ENCODE data around the gene PPHLN1.

Gene PPHLN1

GRCh38 chr12:42422785-42423184 lies 96.8 kb downstream of the PPHLN1 start:
- TF ChIP-seq EZH2 (IDR thresholded peaks at IDR 0.05; ENCODE audit: borderline replicate concordance, low read depth, low read length, severe bottlenecking) (no peak), CTCF (IDR thresholded peaks at IDR 0.05; ENCODE audit: borderline replicate concordance, extremely low read depth, low read length, poor library complexity, severe bottlenecking) (no peak)
- Histone ChIP-seq H3K79me2 (ENCODE audit: insufficient read depth, low read length) (no peaks in the 10 kb centered on the region), H4K20me1 (ENCODE audit: insufficient read depth, low read length) (no peaks in the 10 kb centered on the region; the same call in 1 of the 2 replicates), H3K9me3 (ENCODE audit: insufficient read depth, low read length, severe bottlenecking) (no peaks in the 10 kb centered on the region), H3K27me3 (ENCODE audit: insufficient read depth, low read length, poor library complexity) (no peaks in the 10 kb centered on the region), H3K4me2 (ENCODE audit: insufficient read depth, low read length) (no peak overlapping the region), H3K27ac (ENCODE audit: low read length) (no peak overlapping the region), H2AFZ (ENCODE audit: low read depth, low read length) (no peak overlapping the region), H3K9ac (ENCODE audit: low read depth, low read length) (no peak overlapping the region), H3K36me3 (ENCODE audit: insufficient read depth, low read length) (no peaks in the 10 kb centered on the region), H3K4me3 (ENCODE audit: low read depth in 1 of 2, low read length in 2 of 2) (no peak overlapping the region), H3K4me1 (ENCODE audit: insufficient read depth, low read length) (no peaks in the 10 kb centered on the region)
- no peak for ATAC-seq (ENCODE audit: insufficient read depth, low read depth)
- no peak for DNase-seq

GRCh38 chr12:42426746-42427145 lies 100.8 kb downstream of the PPHLN1 start:
- Histone ChIP-seq H3K27ac (ENCODE audit: low read length) (no peak overlapping the region), H3K36me3 (ENCODE audit: insufficient read depth, low read length) (peaks cover 5% of the 10 kb centered on the region; the same call in 1 of the 2 replicates), H3K9me3 (ENCODE audit: insufficient read depth, low read length, severe bottlenecking) (no peaks in the 10 kb centered on the region), H3K79me2 (ENCODE audit: insufficient read depth, low read length) (no peaks in the 10 kb centered on the region), H3K27me3 (ENCODE audit: insufficient read depth, low read length, poor library complexity) (no peaks in the 10 kb centered on the region), H2AFZ (ENCODE audit: low read depth, low read length) (no peak overlapping the region), H3K4me3 (ENCODE audit: low read depth in 1 of 2, low read length in 2 of 2) (no peak overlapping the region), H4K20me1 (ENCODE audit: insufficient read depth, low read length) (no peaks in the 10 kb centered on the region), H3K4me1 (ENCODE audit: insufficient read depth, low read length) (no peaks in the 10 kb centered on the region), H3K9ac (ENCODE audit: low read depth, low read length) (no peak overlapping the region), H3K4me2 (ENCODE audit: insufficient read depth, low read length) (no peak overlapping the region)
- ATAC-seq (ENCODE audit: insufficient read depth, low read depth) (no peak), DNase-seq (no peak)
- TF ChIP-seq CTCF (IDR thresholded peaks at IDR 0.05; ENCODE audit: borderline replicate concordance, extremely low read depth, low read length, poor library complexity, severe bottlenecking), result no peak
- no peak for TF ChIP-seq EZH2 (IDR thresholded peaks at IDR 0.05; ENCODE audit: borderline replicate concordance, low read depth, low read length, severe bottlenecking)

- no peaks in the 10 kb centered on the region for H4K20me1 ChIP-seq (ENCODE audit: insufficient read depth, low read length)
- no peak overlapping the region for H3K9ac ChIP-seq (ENCODE audit: low read depth, low read length)
- ATAC-seq (ENCODE audit: insufficient read depth, low read depth) (no peak), DNase-seq (no peak)
- no peaks in the 10 kb centered on the region for H3K9me3 ChIP-seq (ENCODE audit: insufficient read depth, low read length, severe bottlenecking)
- H3K79me2 ChIP-seq (ENCODE audit: insufficient read depth, low read length), result no peaks in the 10 kb centered on the region
- peaks cover 7% of the 10 kb centered on the region; the same call in 1 of the 2 replicates for H3K36me3 ChIP-seq (ENCODE audit: insufficient read depth, low read length)
- no peak overlapping the region for H3K27ac ChIP-seq (ENCODE audit: low read length)
- H3K4me2 ChIP-seq (ENCODE audit: insufficient read depth, low read length), result no peak overlapping the region
- no peaks in the 10 kb centered on the region for H3K27me3 ChIP-seq (ENCODE audit: insufficient read depth, low read length, poor library complexity)
- no peak for TF ChIP-seq CTCF (IDR thresholded peaks at IDR 0.05; ENCODE audit: borderline replicate concordance, extremely low read depth, low read length, poor library complexity, severe bottlenecking)
- H2AFZ ChIP-seq (ENCODE audit: low read depth, low read length), result no peak overlapping the region
- no peaks in the 10 kb centered on the region for H3K4me1 ChIP-seq (ENCODE audit: insufficient read depth, low read length)
- H3K4me3 ChIP-seq (ENCODE audit: low read depth in 1 of 2, low read length in 2 of 2), result no peak overlapping the region
Observed at GRCh38 chr12:42428850-42429249, 102.9 kb downstream of the PPHLN1 start.

Data from DND-41 (cell line).